GM12878 (cell line): ENCODE data around the gene INHBA. TPM values are rescaled to one million over a fixed set of nuclear protein-coding genes. Genes with fewer than 3 reads are reported as not detected.
A peak's percentile ranks its signal among the peaks of the same experiment; 100 is the strongest.

Experiments used
- BRCA1 ChIP-seq: IDR thresholded peaks from 2 replicates; pipeline ENCODE4 v1.6.1; 2011; ENCODE audit warnings: low read depth, low read length, improper control_type of control experiment
- CBX3 ChIP-seq: fragments of 200-600 bp; sonication (generic); IDR thresholded peaks from 2 replicates; pipeline ENCODE4 v1.6.1; 2016; ENCODE audit warnings: low read depth, borderline replicate concordance
- ESRRA ChIP-seq: IDR thresholded peaks from 2 replicates; pipeline ENCODE4 v1.6.1; 2012; ENCODE audit warnings: mild to moderate bottlenecking, low read length, improper control_type of control experiment
- EZH2 ChIP-seq: IDR thresholded peaks from 2 replicates; pipeline ENCODE4 v1.6.1; 2012; ENCODE audit warnings: low read depth, mild to moderate bottlenecking, control low read depth, inconsistent platforms, low read length, borderline replicate concordance; ENCODE audit not compliant: control insufficient read depth
- HSF1 ChIP-seq: fragments of 150-350 bp; IDR thresholded peaks from 2 replicates; pipeline ENCODE4 v1.6.1; 2014; ENCODE audit warnings: mild to moderate bottlenecking, low read depth, low read length
- MEF2A ChIP-seq: IDR thresholded peaks from 2 replicates; pipeline ENCODE4 v1.6.1; 2011; ENCODE audit warnings: low read depth, mild to moderate bottlenecking, low read length, moderate library complexity; ENCODE audit not compliant: insufficient read depth
- PRDM15 ChIP-seq: fragments of 450-650 bp; formaldehyde crosslinking; IDR thresholded peaks from 2 replicates; pipeline ENCODE4 v1.4.0; 2020; ENCODE audit warnings: mild to moderate bottlenecking, moderate library complexity
- REST ChIP-seq: IDR thresholded peaks from 2 replicates; pipeline ENCODE4 v1.6.1; 2012; ENCODE audit warnings: mild to moderate bottlenecking, low read depth, low read length
- RFX5 ChIP-seq: IDR thresholded peaks from 2 replicates; pipeline ENCODE4 v1.6.1; 2011; ENCODE audit warnings: low read depth, low read length, improper control_type of control experiment
- SIN3A ChIP-seq: IDR thresholded peaks from 2 replicates; pipeline ENCODE4 v1.6.1; 2012; ENCODE audit warnings: low read depth, low read length, improper control_type of control experiment
- SMARCA5 ChIP-seq: fragments of 450-650 bp; IDR thresholded peaks from 2 replicates; pipeline ENCODE4 v1.6.1; 2017; ENCODE audit warnings: mild to moderate bottlenecking
- STAT3 ChIP-seq: IDR thresholded peaks from 2 replicates; pipeline ENCODE4 v1.6.1; 2011; ENCODE audit warnings: low read depth, low read length, improper control_type of control experiment
- SUPT20H ChIP-seq: IDR thresholded peaks from 2 replicates; pipeline ENCODE4 v1.6.1; 2011; ENCODE audit warnings: low read depth, mild to moderate bottlenecking, low read length, moderate library complexity, borderline replicate concordance; ENCODE audit not compliant: control insufficient read depth
- TAF1 ChIP-seq: IDR thresholded peaks from 2 replicates; pipeline ENCODE4 v1.6.1; 2011; ENCODE audit warnings: mild to moderate bottlenecking, low read depth, low read length, borderline replicate concordance
- ZNF622 ChIP-seq: fragments of 450-650 bp; IDR thresholded peaks from 2 replicates; pipeline ENCODE4 v1.6.1; 2017; ENCODE audit warnings: mild to moderate bottlenecking, inconsistent platforms
- polyA plus RNA-seq, 11 experiments: library from polyadenylated mRNA; depleted of rRNA in 4 of 11; unstranded in 6 of 11; stranded (reverse) in 5 of 11; fragments of >200 nt; fragmentation: Nextera tagmentation in 4 of 11; fragmentation: Illumina TruSeq in 1 of 11; extraction: Ambion mirVana in 4 of 11; extraction: Trizol in 1 of 11; gene quantifications; 1 replicate in 1 of 11; 2 replicates in 10 of 11; pipeline versions ENCODE4 v1.2.1 to v1.2.3, GENCODE V29; 2011 to 2016; ENCODE audit warnings: inconsistent platforms in 2 of 11, missing spikeins in 2 of 11, low read depth in 1 of 11
- total RNA-seq, 4 experiments: library from RNA; depleted of rRNA in 3 of 4; stranded (reverse); fragments of >200 nt in 3 of 4; fragmentation: Illumina TruSeq in 1 of 4; extraction: Trizol in 1 of 4; gene quantifications; 2 replicates each; pipeline versions ENCODE4 v1.2.1 to v1.2.3, GENCODE V29; 2013 to 2021
- TF ChIP-seq, protein P1 (sequence below): fragments of 450-650 bp; IDR thresholded peaks from 2 replicates; pipeline ENCODE4 v1.6.1; 2016; ENCODE audit warnings: mild to moderate bottlenecking
- TF ChIP-seq, protein P2 (sequence below): IDR thresholded peaks from 2 replicates; pipeline ENCODE4 v1.6.1; 2011; ENCODE audit warnings: borderline replicate concordance, low read depth, mild to moderate bottlenecking, moderate library complexity, mixed read lengths, low read length; ENCODE audit not compliant: insufficient read depth; ENCODE audit errors: extremely low read length

The INHBA gene
- total and polyA plus RNA-seq, 10 of the 15 experiments (the other 5 are each of a cell fraction or from before 2014, with no cell fraction given), result 0.04 to 0.05 (median 0.05) TPM; not detected in 6

- TF ChIP-seq PRDM15 (no peak), CBX3 (no peak), EZH2 (no peak), ESRRA (no peak), MEF2A (0 out of 2 replicates have a peak, but pooled peaks have one; percentile 73), SIN3A (no peak), REST (no peak), SMARCA5 (no peak), ZNF622 (no peak), HSF1 (no peak), RFX5 (no peak), TAF1 (no peak), BRCA1 (no peak), SUPT20H (no peak), STAT3 (no peak)
- TF ChIP-seq, protein P1, sequence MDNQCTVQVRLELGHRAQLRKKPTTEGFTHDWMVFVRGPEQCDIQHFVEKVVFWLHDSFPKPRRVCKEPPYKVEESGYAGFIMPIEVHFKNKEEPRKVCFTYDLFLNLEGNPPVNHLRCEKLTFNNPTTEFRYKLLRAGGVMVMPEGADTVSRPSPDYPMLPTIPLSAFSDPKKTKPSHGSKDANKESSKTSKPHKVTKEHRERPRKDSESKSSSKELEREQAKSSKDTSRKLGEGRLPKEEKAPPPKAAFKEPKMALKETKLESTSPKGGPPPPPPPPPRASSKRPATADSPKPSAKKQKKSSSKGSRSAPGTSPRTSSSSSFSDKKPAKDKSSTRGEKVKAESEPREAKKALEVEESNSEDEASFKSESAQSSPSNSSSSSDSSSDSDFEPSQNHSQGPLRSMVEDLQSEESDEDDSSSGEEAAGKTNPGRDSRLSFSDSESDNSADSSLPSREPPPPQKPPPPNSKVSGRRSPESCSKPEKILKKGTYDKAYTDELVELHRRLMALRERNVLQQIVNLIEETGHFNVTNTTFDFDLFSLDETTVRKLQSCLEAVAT, result no peak
- TF ChIP-seq, protein P2, sequence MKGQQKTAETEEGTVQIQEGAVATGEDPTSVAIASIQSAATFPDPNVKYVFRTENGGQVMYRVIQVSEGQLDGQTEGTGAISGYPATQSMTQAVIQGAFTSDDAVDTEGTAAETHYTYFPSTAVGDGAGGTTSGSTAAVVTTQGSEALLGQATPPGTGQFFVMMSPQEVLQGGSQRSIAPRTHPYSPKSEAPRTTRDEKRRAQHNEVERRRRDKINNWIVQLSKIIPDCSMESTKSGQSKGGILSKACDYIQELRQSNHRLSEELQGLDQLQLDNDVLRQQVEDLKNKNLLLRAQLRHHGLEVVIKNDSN, result no peak
These were observed 28.9 kb upstream of the INHBA start (continued) for GRCh38 chr7:41731493-41732435.
